Measurements from ENCODE around the gene PHLDA1.

Gene PHLDA1

GRCh38 chr12:76037130-76038103, 5.8 kb upstream of the PHLDA1 start:
- FAIRE-seq (peak; percentile 38), DNase-seq (ENCODE audit: low spot score) (peak; percentile 69)

DNA sequence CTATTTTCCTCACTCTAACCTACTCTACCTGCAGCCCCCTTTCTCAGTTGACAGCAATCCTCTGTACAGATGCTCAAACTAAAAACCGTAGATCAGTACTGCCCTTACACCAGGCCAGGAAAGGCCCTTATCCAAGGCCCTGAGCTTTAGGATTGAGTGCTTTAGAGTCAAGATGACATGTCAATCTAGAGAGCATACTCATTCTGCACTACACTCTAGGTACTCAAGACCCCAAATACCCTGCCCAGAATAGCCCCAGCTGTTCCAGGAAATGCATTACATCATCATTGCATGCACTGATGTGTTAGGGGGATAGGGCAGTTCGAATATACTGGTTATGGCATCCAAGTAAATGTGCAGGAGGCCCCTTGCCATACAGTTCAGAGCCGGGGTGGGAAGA, 3.5 kb upstream of the PHLDA1 start:
- FAIRE-seq, result no peak
- no peak for DNase-seq (ENCODE audit: low spot score)

GRCh38 chr12:76033081-76034011, 1.8 kb upstream of the PHLDA1 start:
- DNase-seq (ENCODE audit: low spot score) (no peak), FAIRE-seq (no peak)

GRCh38 chr12:76032043-76032981, 736 bp upstream of the PHLDA1 start:
- peak; percentile 60 for DNase-seq (ENCODE audit: low spot score)
- no peak for FAIRE-seq

DNA sequence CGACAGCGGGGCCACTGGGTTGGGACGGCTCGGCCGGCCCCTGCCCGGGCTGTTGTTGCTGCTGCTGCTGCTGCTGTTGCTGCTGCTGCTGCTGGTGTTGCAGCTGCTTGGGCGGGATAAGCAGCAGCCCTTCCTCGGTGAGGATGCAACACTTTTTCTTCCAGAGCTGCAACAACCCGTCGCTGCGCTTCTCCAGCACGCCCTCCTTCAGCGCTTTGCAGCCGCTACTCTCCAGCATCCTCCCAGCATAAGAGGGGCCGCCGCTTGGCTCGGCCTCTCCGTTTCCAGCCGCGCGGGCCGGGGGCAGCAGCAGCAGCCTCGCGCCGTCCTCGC, 529 bp downstream of the PHLDA1 start:
- DNase-seq (ENCODE audit: low spot score), result no peak
- no peak for FAIRE-seq

- FAIRE-seq (no peak), DNase-seq (ENCODE audit: low spot score) (peak; percentile 28)
Observed at GRCh38 chr12:76030341-76031080, 1.1 kb downstream of the PHLDA1 start.

DNA sequence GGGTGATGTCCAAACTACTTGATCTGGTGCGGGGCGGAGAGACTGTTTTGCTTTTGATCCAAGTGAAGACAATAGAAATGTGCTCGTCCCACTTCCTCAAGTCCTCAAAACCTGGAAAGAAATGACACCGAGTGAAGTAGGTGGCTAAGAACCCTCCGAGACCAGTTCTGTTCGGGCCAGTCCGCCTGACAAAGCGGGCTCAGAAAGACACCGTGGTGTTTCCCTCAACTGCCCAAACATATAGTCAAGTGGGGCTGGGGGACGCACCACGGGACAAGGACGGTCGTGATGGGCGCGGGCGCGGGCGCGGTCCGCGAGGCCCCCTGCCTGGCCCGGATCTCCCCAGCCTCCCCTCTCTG, 1.6 kb downstream of the PHLDA1 start:
- peak; percentile 49 for DNase-seq (ENCODE audit: low spot score)
- FAIRE-seq, result no peak

DNA sequence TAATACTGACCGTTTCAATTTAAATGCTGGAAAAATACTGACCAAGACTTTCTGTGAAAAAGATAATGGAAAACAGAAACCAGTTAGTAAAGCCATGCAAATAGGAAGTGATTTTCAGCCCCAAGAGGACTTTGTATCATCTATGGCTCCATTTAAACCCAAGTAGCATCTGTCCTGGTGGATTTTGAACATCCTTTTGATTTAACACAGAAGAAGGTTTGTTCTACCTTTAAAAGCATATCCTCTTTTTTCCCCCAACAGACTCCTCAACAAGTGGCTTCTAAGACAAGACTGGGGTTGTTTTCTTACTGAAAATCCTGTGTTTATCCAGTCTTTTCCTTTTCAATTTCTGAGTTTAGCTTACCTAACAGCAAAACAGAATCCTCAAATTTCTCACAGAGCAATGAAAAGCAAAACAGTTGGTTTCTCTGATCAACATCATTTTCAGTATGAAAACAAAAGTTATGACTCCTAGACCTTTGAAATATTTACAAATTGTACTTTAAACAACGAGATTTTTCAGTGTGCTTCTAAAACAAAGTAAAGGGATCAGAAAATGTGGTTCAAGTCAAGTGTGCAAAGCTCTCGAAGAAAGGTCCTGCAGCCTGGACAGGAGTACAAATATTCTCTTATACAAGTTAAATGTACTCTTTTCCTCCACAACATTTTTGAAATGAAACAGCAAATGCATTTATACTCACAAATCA, 2.9 kb downstream of the PHLDA1 start:
- DNase-seq (ENCODE audit: low spot score), result no peak
- FAIRE-seq, result no peak

- no peak for DNase-seq (ENCODE audit: low spot score)
- FAIRE-seq, result no peak
Observed at GRCh38 chr12:76026643-76027063, 4.9 kb downstream of the PHLDA1 start.

DNA sequence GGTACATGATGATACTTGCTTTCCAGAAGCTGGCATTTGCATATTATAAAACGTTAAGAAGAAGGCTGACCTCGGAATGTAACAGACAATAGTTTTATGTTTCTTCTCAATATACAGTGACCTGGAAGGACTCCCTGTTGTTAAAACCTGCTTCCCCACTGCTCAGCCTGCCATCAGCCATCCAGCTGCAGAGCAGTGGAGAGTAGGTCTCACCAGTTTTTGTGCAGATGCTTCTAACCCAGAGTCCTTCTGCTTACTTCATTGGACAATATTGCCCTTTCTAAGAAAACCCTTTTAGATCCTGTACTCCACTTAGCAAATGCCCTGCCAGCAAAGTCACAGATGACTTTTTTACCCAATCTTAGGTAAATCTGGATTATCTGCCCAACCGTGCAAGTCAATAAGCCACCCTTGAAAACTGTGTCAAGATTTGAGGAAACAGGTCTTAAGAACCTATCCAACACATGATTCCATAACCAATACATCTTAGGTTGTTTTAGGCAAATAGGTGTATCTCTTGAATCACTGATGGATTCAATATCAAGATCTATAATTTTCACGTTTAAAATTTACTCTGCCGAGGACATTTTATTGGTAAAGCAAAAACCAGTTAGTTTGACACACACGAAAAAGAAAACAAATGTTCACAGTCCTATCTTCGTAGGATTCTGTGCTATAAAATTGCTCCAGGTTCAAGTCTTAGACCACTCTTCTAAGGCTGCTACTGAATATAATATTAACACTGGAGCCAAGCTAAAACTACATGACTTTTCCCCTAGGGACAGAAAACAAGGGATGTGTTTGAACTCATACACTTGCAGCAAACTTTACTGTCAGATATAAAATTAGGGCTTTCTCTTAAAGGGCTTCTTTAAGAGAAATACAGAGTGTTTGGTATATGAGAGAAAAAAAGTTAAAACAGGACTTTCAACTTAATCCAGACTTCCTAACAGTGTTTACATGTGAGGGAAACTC, 5.7 kb downstream of the PHLDA1 start:
- no peak for DNase-seq (ENCODE audit: low spot score)
- FAIRE-seq, result no peak

GRCh38 chr12:76024942-76025600, 6.5 kb downstream of the PHLDA1 start:
- DNase-seq (ENCODE audit: low spot score) (peak; percentile 57), FAIRE-seq (peak; percentile 57)

- DNase-seq (ENCODE audit: low spot score) (no peak), FAIRE-seq (no peak)
Observed at GRCh38 chr12:76024102-76024781, 7.3 kb downstream of the PHLDA1 start.

DNA sequence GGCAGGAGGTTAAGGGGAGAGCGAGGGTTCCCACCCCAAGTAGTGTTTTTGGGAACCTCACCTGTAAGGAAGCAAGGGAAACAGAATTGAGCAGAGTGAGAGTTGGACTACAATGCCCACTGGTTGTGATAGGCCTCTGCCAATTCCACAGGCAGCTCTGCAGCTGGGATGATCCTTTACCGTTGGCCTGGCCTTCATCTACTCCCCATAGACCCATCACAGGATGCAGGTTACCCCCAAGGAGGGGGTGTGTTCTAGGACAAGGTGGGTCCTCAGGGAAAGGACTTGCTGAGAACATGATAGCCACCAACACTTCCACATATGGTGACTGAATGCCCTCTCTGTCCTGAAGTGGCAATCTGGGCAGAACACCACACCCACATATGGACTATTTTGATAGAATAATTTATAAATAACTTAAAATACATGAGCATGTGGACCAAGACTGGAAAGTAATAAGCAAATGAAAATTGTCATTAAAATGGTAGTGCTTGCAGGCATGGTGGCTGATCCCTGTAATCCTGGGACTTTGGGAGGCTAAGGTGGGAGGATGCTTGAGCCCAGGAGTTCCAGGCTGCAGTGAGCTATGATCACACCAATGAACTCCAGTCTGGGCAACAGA, 8.4 kb downstream of the PHLDA1 start:
- DNase-seq (ENCODE audit: low spot score) (no peak), FAIRE-seq (no peak)

- DNase-seq (ENCODE audit: low spot score), result no peak
- FAIRE-seq, result no peak
Observed at GRCh38 chr12:76022506-76022905, 9.1 kb downstream of the PHLDA1 start.

GRCh38 chr12:76020731-76021672, 10.6 kb downstream of the PHLDA1 start:
- FAIRE-seq, result peak; percentile 97
- DNase-seq (ENCODE audit: low spot score), result peak; percentile 98

GRCh38 chr12:76020281-76020680, 11.3 kb downstream of the PHLDA1 start:
- FAIRE-seq (no peak), DNase-seq (ENCODE audit: low spot score) (peak; percentile 90)

All from RCC 7860 (cell line).